ENCODE measurements around the gene MMEL1.

The MMEL1 gene

GRCh38 chr1:2547210-2548067 lies 85.4 kb downstream of the MMEL1 start (continued):
- TF ChIP-seq ZNF600 (tag by site-specific recombination; IDR thresholded peaks at IDR 0.05), result peak; percentile 22
- TF ChIP-seq ZNF398 (tag by site-specific recombination; IDR thresholded peaks at IDR 0.05), result peak; percentile 67
- TF ChIP-seq SCRT2 (tag by site-specific recombination; IDR thresholded peaks at IDR 0.05), result peak; percentile 79
- TF ChIP-seq ZNF449 (tag by site-specific recombination; IDR thresholded peaks at IDR 0.05), result peak; percentile 70; the same call in 1 of the 2 replicates
- TF ChIP-seq ZNF423 (tag by site-specific recombination; IDR thresholded peaks at IDR 0.05), result peak; percentile 80
- no peak for TF ChIP-seq ZNF623 (tag by site-specific recombination; IDR thresholded peaks at IDR 0.05)
- TF ChIP-seq ZNF24 (tag by site-specific recombination; IDR thresholded peaks at IDR 0.05), result no peak; the same call in 1 of the 2 replicates
- peak; percentile 75 for TF ChIP-seq ZNF561 (tag by site-specific recombination; IDR thresholded peaks at IDR 0.05; ENCODE audit: borderline replicate concordance)
- peak; percentile 96 for TF ChIP-seq GLIS1 (tag by site-specific recombination; IDR thresholded peaks at IDR 0.05)
- TF ChIP-seq ZNF785 (tag by site-specific recombination; IDR thresholded peaks at IDR 0.05), result no peak; the same call in 1 of the 2 replicates
- TF ChIP-seq ZFHX2 (tag by site-specific recombination; conservative IDR thresholded peaks at IDR 0.05), result no peak
- TF ChIP-seq ZNF768 (tag by site-specific recombination; IDR thresholded peaks at IDR 0.05), result no peak
- no peak for TF ChIP-seq ZNF266 (tag by site-specific recombination; IDR thresholded peaks at IDR 0.05; ENCODE audit: low read depth)
- 0 out of 2 replicates have a peak, but pooled peaks have one; percentile 12 for TF ChIP-seq ZNF501 (tag by site-specific recombination; IDR thresholded peaks at IDR 0.05)
- TF ChIP-seq ZFP41 (tag by site-specific recombination; IDR thresholded peaks at IDR 0.05; ENCODE audit: borderline replicate concordance), result no peak
- no peak for TF ChIP-seq GLI2 (tag by site-specific recombination; IDR thresholded peaks at IDR 0.05; ENCODE audit: borderline replicate concordance, low read depth)
- no peak for TF ChIP-seq ZNF239 (tag by site-specific recombination; IDR thresholded peaks at IDR 0.05)
- TF ChIP-seq ZNF174 (tag by site-specific recombination; IDR thresholded peaks at IDR 0.05), result no peak
- no peak for TF ChIP-seq ZFP37 (tag by site-specific recombination; IDR thresholded peaks at IDR 0.05)
- peak; percentile 59; the same call in 1 of the 2 replicates for TF ChIP-seq PATZ1 (tag by site-specific recombination; IDR thresholded peaks at IDR 0.05)
- TF ChIP-seq SCRT1 (tag by site-specific recombination; IDR thresholded peaks at IDR 0.05; ENCODE audit: borderline replicate concordance), result no peak
- TF ChIP-seq KLF8 (tag by site-specific recombination; IDR thresholded peaks at IDR 0.05), result 0 out of 2 replicates have a peak, but pooled peaks have one; percentile 8
- no peak for TF ChIP-seq ZNF169 (tag by site-specific recombination; IDR thresholded peaks at IDR 0.05)
- no peak for TF ChIP-seq ZNF777 (tag by site-specific recombination; IDR thresholded peaks at IDR 0.05; ENCODE audit: borderline replicate concordance)
- peak; percentile 12; the same call in 1 of the 2 replicates for TF ChIP-seq KLF7 (tag by site-specific recombination; IDR thresholded peaks at IDR 0.05; ENCODE audit: borderline replicate concordance)
- peak; percentile 41; the same call in 1 of the 2 replicates for TF ChIP-seq ZNF692 (tag by site-specific recombination; IDR thresholded peaks at IDR 0.05)
- no peak for TF ChIP-seq ZNF324 (tag by site-specific recombination; IDR thresholded peaks at IDR 0.05)
- no peak for TF ChIP-seq ZSCAN4 (tag by site-specific recombination; IDR thresholded peaks at IDR 0.05)
- no peak for TF ChIP-seq ZNF274 (IDR thresholded peaks at IDR 0.05; ENCODE audit: low read length)
- TF ChIP-seq ZNF274 (tag by site-specific recombination; IDR thresholded peaks at IDR 0.05; ENCODE audit: borderline replicate concordance), result no peak
- no peak; the same call in 1 of the 2 replicates for TF ChIP-seq EGR2 (tag by site-specific recombination; IDR thresholded peaks at IDR 0.05; ENCODE audit: low read depth)
- peak; percentile 7 for TF ChIP-seq ZBTB8A (tag by site-specific recombination; IDR thresholded peaks at IDR 0.05)
- no peak for TF ChIP-seq ZNF248 (tag by site-specific recombination; IDR thresholded peaks at IDR 0.05)
